ENCODE data around the gene LDB2. TPM values are rescaled to one million over a fixed set of nuclear protein-coding genes. Genes with fewer than 3 reads are reported as not detected.

Gene LDB2
- 0.24 TPM in 1 of 2 replicates, not detected in the other for total RNA-seq

GRCh38 chr4:16897991-16898827, at the start of gene LDB2:
Gene LDB2, minus strand, starts transcription at chr4:16898645.

